NK-92 (cell line): ENCODE measurements around the gene MOB3A.

Experiments
- DNase-seq: peaks from one replicate; lab custom pipeline; 2025; ENCODE audit not compliant: unreplicated experiment; lab: John Stamatoyannopoulos, UW

The MOB3A gene

DNA sequence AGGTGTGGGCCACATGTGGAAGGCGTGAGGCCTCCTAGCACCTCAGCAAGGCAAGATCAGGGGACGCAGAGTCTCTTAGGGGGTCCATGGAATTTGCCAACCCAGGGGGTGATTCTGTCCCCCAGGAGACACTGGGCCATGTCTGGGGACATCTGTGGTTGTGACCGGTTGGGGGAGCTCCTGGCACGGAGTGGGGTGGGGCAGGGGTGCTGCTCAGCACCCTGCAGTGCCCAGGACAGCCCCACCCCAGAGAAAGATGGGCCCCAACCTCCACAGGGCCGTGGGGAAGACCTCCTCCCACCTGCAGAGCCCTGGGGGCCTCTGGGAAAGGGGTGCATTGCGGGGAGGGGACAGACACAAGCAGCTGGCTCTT is 49.1 kb downstream of the MOB3A start:
- no peak for DNase-seq

DNA sequence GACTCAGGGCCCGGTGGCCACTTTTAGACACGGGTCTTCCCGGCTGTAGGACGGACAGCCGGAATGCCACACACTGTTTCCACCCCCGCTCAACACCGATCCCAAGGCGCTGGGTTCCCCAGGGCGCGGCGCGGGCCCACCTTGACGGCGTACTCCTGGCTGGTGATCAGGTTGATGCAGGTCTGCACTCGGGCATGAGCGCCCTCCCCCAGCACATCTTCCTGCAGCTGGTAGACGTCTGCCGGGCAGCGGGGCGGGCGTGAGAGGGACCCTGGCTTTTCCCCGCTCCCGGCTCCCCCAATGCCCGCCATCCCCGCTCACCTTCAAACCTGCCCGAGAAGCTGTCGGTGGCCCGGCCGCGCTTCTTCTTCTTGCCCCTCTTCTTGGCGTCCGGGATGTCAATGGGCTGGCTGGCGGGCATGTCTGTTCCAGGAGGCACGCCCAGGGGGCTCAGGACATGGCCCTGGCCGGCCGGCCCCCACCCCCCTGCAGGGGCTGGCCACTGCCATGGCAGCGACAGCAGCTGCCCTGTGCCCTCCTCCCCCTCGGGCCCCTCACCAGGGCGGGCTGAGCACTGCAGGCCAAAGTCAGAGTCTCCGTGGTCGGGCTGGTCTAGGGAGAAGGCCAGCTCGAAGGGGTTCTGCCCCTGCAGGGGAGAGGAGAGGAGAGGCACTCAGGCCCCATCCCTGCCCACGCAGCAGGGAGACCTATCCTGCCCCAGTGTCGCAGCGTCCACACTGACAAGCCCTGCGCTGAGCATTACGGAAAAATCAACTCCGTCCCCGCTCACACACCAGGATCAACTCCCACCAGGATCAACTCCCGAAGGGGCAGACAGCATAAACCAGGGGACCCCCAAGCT is 49.8 kb downstream of the MOB3A start:
- no peak for DNase-seq

DNA sequence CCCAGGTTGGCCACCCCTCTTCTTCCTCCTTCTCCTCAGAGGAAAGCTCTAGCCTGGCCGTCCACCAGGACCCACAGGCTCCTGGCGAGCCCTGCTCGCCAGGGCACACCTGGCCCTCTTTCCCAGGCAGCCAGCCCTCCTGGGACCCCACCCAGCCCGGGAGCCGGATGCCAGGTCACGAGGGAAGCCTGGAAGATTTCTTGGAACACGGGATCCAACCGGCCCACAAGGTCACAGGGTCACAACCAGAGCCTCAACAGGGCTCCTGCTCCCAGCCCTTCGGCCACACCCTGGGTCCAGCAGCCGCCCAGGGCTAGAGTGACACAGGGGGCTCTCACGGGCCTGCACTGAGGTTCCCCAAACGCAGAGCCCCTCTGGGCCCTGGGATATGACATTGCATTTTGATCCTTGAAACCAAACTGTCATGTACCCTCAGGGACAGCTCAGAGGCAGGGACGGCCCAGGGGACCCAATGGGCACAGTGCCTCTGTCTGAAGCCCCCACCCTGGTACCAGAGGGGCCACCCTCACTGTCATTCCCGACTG is 50.6 kb downstream of the MOB3A start:
- DNase-seq: no peak

DNA sequence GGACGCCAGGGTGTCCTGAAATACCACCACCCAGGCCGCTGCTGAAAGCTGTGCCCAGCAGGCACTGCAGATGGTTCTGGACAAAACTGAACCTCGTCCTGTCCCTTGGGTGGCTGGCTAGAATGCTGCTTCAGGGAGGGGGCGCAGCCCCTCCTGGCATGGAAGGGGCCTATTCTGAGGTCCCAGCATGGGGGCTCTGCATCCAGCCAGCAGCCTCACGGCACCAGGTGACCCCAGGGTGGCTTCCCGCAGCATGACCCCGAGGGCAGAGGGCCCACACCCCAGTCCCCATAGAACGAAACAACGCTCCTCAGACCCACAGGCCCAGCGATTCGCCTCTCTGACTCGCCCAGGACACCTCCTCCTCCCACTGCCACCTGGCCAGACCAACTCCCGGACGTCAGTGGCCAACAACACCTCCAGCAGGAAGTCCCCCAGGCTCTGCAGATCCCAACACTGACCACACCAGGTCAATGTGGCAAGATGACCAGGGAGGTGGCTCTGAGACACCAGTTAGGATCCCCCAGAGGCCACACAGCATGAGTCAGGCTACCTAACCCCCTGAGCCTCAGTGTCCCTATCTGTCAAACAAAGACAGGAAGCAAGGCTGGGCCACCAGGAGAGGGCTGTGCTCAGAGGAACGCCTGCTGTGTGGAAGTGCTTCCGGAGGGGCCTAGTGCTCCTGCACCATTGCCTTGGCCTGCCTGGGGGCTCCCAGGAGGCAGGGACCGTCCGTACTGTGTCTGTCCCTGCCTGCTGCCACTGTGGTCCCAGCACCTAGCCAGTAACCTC is 51.2 kb downstream of the MOB3A start:
- DNase-seq: no peak

DNA sequence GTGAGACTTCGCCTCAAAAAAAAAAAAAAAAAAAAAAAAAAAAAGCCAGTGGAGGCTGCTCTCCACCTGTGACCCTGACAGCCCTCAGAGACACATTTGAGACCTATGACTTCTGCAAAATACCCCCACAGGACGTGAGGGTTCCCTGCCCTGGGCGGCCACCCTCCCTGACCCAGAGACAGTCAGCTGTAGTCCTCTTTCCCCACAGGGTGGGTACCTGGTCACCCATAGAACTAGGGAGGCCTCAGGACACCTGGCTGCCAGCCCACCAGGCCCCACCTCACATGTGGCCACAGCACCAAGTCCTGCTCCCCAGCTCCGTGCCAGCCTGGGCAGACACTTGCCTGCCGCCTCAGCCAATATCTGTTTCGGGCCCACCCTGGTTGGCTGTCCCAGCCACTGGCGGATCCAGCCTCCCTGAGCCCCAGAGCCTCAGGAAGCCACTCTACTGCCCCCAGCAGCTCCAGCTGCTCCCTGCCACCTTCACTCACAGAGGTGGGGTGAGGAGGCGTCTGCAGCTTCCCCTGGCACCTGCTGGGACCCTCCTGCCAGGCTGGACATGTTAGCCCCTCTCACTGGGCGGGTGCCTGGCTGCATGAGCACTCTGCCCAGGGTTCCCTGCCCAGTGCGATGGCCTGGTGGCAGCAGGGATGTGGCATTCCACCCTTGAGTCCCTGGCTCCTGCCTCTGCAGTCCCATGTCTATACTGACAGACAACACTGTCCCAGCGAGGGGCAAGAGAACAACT is 52.0 kb downstream of the MOB3A start:
- no peak for DNase-seq

DNA sequence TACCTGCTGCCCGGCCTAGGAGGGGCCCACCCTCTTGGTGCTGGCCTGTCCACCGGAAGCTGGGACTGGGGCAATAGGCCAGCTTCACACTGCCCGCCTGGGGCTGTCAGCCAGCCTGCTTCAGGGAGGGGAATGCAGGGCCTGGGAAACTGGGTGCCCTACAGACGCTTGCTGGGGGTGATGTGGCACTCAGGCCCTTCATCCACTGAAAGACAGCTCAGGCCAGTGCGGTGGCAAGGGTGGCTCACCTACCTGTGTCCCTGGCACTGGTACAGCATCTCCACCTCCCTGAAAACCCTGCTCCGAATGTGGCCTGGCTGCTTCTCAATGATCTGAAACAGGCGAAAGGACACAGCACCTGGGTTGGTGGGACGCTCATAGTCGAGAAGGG is 52.9 kb downstream of the MOB3A start:
- DNase-seq: no peak

DNA sequence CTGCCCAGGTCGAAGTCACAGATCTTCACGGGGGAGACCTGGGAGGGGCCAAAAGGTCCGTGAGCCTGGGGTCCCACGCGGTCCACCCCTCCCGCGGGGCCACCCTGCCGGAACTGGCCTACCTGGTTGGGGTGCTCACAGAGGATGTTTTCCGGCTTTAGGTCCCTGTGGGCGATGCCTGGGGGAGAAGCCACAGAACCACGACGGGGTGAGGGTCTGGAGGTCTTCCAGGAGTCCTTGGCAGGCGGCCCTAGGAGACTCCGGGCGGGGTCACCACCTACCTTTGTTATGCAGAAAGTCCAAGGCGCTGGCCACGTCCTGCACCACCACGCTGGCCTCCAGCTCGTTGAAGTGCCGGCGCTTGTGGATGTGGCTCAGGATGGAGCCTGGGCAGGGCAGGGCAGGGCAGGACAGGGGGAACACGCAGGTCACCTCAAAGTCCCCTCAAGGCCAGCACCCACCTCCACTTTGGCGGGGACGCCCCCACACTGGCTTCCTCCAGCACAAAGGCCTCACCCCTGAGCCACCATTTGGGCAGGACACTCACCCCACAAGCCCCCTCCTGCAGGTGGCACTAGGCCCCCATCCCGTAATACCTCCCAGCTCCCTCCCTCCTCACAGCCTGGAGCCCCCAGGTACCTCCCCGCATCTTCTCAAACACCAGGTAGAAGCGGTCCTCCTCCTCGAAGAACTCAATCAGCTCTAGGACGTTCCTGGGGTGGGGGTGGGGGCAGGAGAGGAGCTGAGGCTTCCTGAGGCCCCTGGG is 53.5 kb downstream of the MOB3A start:
- no peak for DNase-seq

DNA sequence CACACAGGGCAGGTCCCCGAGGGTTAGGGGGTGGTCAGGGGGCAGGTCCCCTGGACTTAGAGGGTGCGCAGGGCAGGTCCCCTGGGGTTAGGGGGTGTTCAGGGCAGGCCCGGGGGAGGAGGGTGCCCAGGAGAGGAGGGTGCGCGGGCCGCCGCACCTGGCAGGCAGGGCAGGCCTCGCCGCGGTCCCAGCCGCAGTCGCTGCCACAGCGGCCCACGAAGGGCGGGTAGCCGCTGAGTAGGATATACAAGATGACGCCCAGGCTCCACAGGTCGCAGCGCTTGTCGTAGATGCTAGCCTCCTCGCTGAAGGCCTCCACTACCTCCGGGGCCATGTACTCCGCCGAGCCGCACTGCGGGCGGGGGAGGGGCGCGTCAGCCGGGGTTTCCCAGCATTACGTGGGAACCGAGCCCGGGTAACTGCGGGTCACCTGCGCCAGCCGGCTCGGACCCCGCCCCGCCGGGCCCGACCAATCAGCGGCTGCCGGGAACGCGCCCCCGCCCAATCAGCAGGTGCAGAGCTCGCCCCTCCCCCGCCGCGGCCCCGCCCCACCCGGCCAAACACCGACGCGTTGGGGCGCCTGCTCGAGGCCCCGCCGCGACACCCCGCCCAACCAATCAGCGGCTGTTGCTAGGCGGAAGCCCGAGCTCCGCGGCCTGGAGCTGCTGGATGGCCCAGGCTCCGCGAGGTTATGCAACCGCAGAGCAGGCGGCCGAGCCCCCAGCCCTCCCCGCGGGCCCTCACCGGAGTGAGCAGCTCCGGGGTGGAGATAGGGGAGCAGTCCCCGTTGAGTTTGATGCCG is 54.2 kb downstream of the MOB3A start:
- DNase-seq: peak; percentile 90

DNA sequence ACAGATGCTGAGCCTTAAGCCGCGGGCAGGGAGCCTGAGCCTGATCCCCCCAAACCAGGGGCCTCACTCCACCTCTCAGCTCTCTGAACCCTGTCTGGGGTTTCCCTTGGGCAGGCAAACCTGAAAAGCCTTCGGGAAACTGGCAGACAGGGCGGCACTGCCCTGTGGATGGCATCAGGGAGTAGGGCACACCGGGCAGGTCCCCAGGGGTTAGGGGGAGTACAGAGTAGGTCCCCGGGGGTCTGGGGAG is 54.8 kb downstream of the MOB3A start:
- no peak for DNase-seq

DNA sequence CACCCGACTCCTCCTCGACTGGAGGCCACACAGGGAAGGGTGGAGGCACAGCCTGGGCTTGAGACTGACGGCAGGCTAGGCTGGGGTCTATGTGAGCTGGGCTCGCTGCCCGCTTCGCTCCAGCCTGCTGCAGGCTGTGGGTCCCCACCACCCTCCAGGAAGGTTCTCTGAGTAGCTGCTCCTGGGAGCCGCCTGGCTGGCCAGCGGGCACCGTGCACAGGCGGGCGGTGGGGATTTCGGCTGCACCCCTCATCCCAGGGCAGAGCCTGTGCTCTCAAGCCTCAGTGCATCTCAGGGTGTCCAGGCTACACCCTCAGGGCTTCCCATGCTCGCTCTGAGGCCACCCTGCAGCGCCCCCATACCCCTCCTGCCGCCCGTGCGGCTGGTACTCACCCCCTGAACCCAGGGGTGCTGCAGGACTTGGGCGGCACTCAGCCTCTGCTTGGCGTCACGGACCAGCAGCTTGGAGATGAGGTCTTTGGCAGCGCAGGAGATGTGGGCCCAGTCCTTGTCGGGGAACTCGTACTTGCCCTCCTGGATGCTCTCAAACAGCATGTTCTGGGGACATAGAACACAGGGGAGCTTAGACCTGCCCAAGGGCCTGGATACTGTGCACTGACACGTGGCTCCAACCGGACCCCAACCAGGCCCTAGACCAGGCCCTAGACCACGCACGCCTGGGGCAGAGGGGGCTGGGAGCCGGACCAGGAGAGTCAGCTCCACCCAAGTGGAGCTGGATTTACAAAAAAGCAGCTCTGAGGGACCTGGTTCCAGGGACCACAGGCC is 55.3 kb downstream of the MOB3A start:
- no peak for DNase-seq

DNA sequence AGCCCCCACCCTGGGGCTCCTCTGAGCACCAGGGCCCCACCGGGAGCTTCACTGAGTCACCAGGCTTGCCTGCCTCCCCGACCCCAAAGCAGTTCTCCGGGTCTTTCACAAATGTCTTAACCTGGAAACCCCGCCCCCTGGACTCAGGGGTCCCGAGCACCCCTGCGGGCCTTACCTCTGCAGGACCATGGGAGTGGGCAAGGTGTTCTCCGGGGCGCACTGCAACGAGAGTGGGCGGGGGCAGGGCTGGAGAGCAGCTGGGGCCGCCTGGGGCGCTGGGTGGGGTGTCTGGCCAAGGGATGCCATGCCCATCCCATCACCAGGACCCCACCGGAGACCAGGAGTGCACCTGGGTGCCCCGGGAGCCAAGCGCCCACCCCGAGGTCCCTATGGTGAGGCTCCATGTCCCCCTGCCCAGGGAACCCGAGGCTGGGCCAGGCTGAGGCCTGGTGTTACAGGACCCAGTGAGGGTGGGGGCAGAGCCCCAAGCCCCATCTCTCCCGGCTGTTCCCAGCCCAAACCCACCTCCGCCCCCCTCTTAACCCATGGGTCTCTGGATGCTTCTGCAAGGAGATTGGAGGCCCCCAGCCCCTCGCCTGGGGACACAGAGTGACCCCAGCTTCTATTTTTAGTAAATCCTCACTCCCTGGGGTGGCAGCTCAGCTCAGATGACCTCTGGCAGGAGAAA is 56.0 kb downstream of the MOB3A start:
- DNase-seq: no peak

DNA sequence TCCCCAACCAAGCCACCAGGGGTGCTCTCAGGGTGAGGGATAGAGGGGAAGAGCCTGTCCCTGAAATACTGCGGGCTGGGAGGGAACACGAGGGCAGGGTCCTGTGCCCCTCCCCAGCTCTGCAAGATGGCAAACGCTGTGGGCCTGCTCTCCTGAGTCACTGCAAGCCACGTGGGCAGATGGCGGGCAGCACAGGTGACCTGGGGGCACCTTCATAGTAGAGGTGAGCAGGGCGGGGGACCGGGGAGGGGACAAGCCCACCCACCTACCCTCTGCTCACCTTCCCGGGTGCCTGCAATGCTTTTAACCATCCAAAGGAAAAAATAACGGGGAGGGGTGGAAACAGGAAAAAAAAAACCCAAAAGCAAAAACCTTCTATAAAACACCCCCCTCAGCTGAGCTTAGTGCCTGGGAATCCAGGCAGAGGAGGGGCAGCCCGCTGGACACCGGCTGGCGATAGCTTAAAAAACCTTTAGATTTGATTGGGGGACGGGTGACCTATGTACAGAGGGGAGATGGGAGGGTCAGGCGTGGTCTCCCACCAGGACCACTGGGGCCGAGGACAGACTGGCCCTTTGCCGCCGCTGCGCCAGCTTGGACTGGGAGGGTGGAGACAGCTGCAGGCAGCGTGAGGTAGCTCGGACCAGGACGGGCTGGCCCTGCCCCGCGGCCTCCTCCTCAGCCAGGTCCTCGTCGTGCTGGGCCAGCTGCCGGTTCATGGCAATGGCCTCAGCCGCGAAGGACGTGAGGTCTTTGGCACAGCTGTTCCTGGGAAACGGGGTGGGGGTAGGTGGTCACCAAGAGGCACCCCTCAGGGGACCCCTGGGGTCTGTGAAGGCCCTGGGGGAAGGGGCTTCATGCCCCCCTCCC is 56.8 kb downstream of the MOB3A start:
- DNase-seq: no peak

DNA sequence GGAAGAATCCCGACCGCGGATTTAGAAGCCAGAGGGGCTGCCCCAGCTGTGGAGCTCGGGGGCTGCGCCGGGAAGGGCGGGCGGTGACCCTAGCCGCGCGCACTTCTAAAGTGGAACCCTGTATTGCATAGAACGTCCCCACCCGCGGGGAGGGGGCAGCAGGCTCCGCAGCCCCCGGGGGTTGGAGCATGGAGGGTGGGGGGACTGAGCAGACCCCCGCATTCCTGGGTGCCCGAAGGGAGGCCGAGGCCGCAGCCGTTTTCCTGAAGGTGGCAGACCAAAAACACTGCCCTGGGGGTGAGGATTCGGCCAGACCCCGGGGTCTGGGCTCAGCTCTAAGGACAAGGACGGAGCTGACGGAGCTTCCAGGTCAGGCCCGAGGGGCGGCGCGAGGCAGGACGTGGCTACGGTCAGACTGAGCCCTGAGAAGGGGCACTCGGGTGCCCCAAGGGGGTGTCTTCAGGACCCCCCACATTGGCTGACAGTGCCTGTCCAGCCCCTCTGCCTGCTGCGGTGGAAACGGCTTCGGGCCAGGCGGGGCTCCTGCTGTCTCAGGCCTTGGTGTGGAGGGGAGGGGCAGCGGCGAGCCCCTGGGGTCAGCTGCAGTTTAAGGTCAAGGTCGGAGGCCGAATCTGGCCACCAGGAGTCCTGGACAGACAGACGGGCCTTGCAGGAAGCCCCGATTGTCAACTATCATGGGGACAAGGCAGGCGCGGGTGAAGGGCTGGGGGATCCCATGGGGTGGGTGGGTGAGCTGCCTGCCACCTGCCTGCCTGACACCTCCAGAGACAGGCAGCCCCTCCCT is 57.6 kb downstream of the MOB3A start:
- DNase-seq: no peak

DNA sequence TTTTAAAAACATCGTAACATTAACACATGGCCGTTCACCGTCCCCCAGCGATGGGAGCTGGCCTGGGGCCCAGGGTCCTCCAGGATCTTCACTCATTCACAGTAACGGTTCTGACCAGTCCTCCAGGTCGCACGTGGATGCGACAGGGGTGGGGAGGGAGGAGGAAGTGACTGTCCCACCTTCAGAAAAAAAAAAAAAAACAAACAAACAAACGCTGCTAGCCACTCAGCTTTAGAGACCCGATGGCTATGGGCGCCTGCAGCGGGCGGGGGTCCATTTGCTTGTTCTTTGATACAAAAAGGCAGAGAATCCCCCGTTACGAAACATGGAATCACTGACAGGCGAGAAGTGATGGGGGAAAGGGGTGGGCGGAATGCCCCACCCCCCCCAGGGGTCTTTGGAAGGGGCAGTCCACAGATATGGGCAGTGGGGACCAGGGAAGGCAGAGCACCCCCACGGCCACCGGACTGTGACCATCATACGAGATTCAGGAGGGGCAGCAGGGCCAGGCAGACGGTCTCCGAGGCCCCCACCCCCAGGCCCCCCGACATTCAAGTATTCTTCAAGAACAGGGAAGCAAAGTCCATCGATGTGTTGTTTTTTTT is 58.4 kb downstream of the MOB3A start:
- DNase-seq: no peak

DNA sequence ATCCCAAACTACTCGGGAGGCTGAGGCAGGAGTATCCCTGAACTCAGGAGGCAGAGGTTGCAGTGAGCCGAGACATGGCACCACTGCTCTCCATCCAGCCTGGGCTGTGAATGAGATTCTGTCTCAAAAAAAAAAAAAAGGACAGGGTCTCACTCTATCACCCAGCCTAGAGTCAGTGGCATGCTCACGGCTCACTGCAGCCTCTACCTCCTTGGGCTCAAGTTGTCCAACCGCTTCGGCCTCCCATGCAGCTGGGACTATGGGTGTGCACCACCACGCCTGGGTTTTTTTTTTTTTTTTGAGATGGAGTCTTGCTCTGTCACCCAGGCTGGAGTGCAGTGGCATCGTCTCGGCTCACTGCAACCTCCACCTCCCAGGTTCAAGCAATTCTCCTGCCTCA is 59.7 kb downstream of the MOB3A start:
- no peak for DNase-seq

DNA sequence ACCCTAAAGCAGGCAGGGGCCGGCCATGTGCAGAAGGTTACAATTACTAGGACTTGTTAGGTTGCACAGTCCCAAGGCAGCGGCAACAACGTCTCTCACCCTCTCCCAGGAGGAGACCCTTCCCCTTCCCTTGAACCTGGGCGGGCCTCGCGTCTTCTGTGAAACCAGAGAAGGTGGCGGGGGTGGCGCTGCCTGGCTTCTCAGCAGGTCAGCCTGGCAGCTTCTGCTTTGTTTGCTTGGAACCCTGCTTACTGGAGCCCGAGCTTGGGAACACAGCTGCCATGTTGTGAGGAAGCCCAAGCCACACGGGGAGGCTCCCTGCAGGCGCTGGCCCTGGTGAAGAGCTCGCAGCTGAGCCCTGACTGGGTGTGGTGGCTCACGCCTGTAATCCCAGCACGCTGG is 60.5 kb downstream of the MOB3A start:
- DNase-seq: no peak
